Lung (tissue), 12 donors: Measurements from ENCODE around the gene SLC35A1. TPM values are rescaled to one million over a fixed set of nuclear protein-coding genes. Genes with fewer than 3 reads are reported as not detected.

Source experiments
- ATAC-seq: fragments of 200-7000 bp; cut with Tn5 transposase; one replicate; pipeline ENCODE4 v1.9.1; 2020; ENCODE audit warnings: moderate number of reproducible peaks; ENCODE audit not compliant: insufficient read depth, low FRiP score
- DNase-seq, 3 donors: peaks; one replicate each; pipeline ENCODE4 v3.0.0-alpha.2; 2013 to 2017
- H3K27ac ChIP-seq, 2 donors: one replicate each; pipeline ENCODE4 v1.5.1; 2013; ENCODE audit warnings: mild to moderate bottlenecking in 2 of 2, moderate library complexity in 2 of 2, control low read depth in 1 of 2, inconsistent platforms in 1 of 2, low read depth in 1 of 2, low read length in 1 of 2
- H3K27me3 ChIP-seq, 3 donors: one replicate each; pipeline ENCODE4 v1.5.1; 2013; ENCODE audit warnings: low read length in 2 of 3; ENCODE audit not compliant: control insufficient read depth in 3 of 3, insufficient read depth in 3 of 3
- H3K36me3 ChIP-seq, 4 donors: one replicate each; pipeline ENCODE4 v1.5.1; 2013; ENCODE audit warnings: low read length in 4 of 4, mild to moderate bottlenecking in 1 of 4, moderate library complexity in 1 of 4; ENCODE audit not compliant: control insufficient read depth in 4 of 4, insufficient read depth in 4 of 4
- H3K4me1 ChIP-seq, 5 donors: one replicate each; pipeline ENCODE4 v1.5.1; 2013; ENCODE audit warnings: low read length in 5 of 5, mild to moderate bottlenecking in 2 of 5, moderate library complexity in 1 of 5; ENCODE audit not compliant: control insufficient read depth in 5 of 5, insufficient read depth in 5 of 5
- H3K4me3 ChIP-seq: one replicate; pipeline ENCODE4 v1.5.1; 2013; ENCODE audit warnings: mild to moderate bottlenecking, control low read depth, moderate library complexity
- H3K9ac ChIP-seq, 2 donors: one replicate each; pipeline ENCODE4 v1.5.1; 2013; ENCODE audit warnings: low read length in 2 of 2, control low read depth in 1 of 2; ENCODE audit not compliant: insufficient read depth in 1 of 2
- H3K9me3 ChIP-seq, 4 donors: one replicate each; pipeline ENCODE4 v1.5.1; 2013; ENCODE audit warnings: low read length in 3 of 4, mild to moderate bottlenecking in 1 of 4, moderate library complexity in 1 of 4; ENCODE audit not compliant: control insufficient read depth in 4 of 4, insufficient read depth in 3 of 4
- CTCF ChIP-seq: IDR thresholded peaks from 2 replicates; pipeline ENCODE4 v1.5.1; 2012; ENCODE audit warnings: mild to moderate bottlenecking; ENCODE audit errors: control extremely low read depth, extremely low read depth
- WGBS, 2 donors: extraction: QIAGEN DNeasy Blood & Tissue Kit; methylation state at CpG; one replicate each; pipeline ENCODE4 v1.1.7; 2013; 5-methylcytosine and 5-hydroxymethylcytosine counted together
- polyA plus RNA-seq, 2 donors: library from polyadenylated mRNA; stranded (reverse); fragments of 200-250 nt; gene quantifications; one replicate each; pipeline ENCODE4 v1.2.1, GENCODE V29; 2013
- total RNA-seq, 2 donors: library from RNA; depleted of rRNA in 1 of 2; stranded (reverse); fragments of >200 nt in 1 of 2; gene quantifications; one replicate each; pipeline ENCODE4 v1.2.1, GENCODE V29; 2014 to 2021
- donor health status: control.
- donor health status: control.
- donor health status: Bipolar disorder and iron deficiency.
- donor health status: healthy.
- donor health status: DM: yes; HTN: yes; CAD: no.

Gene SLC35A1
- total and polyA plus RNA-seq, 4 donors: 19.3 to 42.2 (median 27.2) TPM

- H3K27me3 ChIP-seq: no peaks in the 10 kb centered on the region
- 93 to 94% methylated on average over 4 of the region's 4 CpGs for WGBS, 2 donors
- H3K36me3 ChIP-seq: peaks cover 9 to 31% (median 17%) of the 10 kb centered on the region in 4 donors
- peaks cover 0 to 2% (median 0%) of the 10 kb centered on the region in 4 donors for H3K9me3 ChIP-seq
- H3K4me1 ChIP-seq: no peaks in the 10 kb centered on the region
- no peak overlapping the region for H3K27ac ChIP-seq
- no peak for TF ChIP-seq CTCF
- DNase-seq: no peak
- no peak overlapping the region for H3K9ac ChIP-seq
- no peak for ATAC-seq
- H3K4me3 ChIP-seq: no peak overlapping the region
Observed at GRCh38 chr6:87543696-87544473, 71.1 kb downstream of the SLC35A1 start.

GRCh38 chr6:87544474-87544735, 71.6 kb downstream of the SLC35A1 start:
- TF ChIP-seq CTCF: no peak
- no peak overlapping the region for H3K27ac ChIP-seq
- DNase-seq: no peak
- no peaks in the 10 kb centered on the region for H3K4me1 ChIP-seq
- WGBS, 2 donors: 64 to 71% methylated on average over 1 of the region's 1 CpG
- H3K9ac ChIP-seq: no peak overlapping the region
- no peak for ATAC-seq
- peaks cover 9 to 27% (median 14%) of the 10 kb centered on the region in 4 donors for H3K36me3 ChIP-seq
- H3K9me3 ChIP-seq: peaks cover 0 to 2% (median 0%) of the 10 kb centered on the region in 4 donors
- H3K4me3 ChIP-seq: no peak overlapping the region
- H3K27me3 ChIP-seq: no peaks in the 10 kb centered on the region

GRCh38 chr6:87551799-87552198, 79.0 kb downstream of the SLC35A1 start:
- Histone ChIP-seq H3K4me1 (no peaks in the 10 kb centered on the region), H3K36me3 (peaks cover 6 to 25% (median 14%) of the 10 kb centered on the region in 4 donors), H3K27me3 (no peaks in the 10 kb centered on the region), H3K27ac (no peak overlapping the region), H3K4me3 (no peak overlapping the region), H3K9ac (no peak overlapping the region), H3K9me3 (no peaks in the 10 kb centered on the region)
- ATAC-seq (no peak), DNase-seq (no peak)
- TF ChIP-seq CTCF: no peak
- 75 to 86% methylated on average over 2 of the region's 2 CpGs for WGBS, 2 donors
